Measurements from ENCODE around the gene RPGR.

RPGR gene

DNA sequence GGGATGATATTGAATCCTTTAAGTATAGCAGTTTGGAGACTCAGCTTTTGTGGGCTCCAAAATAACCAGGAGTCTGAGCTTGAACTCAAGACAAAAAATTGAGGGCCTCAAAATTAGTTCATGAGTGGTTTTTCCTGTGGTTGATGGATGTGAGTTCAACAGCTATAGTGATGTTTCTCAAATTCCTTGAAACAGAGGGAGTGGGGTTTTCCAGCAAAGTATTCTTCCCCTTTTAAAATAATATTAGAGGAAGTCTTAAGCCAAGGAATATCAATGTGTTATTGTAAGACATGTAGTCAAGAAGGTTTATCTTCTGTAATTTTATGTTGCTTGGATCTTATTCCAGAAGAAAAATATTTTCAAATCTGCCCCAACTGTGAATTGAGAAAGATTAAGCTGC, 35.7 kb upstream of the RPGR start:
- H3K27ac ChIP-seq = no peak overlapping the region
- no peak for TF ChIP-seq ZFX (IDR thresholded peaks at IDR 0.05)
- TF ChIP-seq, protein P1, sequence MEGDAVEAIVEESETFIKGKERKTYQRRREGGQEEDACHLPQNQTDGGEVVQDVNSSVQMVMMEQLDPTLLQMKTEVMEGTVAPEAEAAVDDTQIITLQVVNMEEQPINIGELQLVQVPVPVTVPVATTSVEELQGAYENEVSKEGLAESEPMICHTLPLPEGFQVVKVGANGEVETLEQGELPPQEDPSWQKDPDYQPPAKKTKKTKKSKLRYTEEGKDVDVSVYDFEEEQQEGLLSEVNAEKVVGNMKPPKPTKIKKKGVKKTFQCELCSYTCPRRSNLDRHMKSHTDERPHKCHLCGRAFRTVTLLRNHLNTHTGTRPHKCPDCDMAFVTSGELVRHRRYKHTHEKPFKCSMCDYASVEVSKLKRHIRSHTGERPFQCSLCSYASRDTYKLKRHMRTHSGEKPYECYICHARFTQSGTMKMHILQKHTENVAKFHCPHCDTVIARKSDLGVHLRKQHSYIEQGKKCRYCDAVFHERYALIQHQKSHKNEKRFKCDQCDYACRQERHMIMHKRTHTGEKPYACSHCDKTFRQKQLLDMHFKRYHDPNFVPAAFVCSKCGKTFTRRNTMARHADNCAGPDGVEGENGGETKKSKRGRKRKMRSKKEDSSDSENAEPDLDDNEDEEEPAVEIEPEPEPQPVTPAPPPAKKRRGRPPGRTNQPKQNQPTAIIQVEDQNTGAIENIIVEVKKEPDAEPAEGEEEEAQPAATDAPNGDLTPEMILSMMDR (conservative IDR thresholded peaks at IDR 0.05) = no peak

DNA sequence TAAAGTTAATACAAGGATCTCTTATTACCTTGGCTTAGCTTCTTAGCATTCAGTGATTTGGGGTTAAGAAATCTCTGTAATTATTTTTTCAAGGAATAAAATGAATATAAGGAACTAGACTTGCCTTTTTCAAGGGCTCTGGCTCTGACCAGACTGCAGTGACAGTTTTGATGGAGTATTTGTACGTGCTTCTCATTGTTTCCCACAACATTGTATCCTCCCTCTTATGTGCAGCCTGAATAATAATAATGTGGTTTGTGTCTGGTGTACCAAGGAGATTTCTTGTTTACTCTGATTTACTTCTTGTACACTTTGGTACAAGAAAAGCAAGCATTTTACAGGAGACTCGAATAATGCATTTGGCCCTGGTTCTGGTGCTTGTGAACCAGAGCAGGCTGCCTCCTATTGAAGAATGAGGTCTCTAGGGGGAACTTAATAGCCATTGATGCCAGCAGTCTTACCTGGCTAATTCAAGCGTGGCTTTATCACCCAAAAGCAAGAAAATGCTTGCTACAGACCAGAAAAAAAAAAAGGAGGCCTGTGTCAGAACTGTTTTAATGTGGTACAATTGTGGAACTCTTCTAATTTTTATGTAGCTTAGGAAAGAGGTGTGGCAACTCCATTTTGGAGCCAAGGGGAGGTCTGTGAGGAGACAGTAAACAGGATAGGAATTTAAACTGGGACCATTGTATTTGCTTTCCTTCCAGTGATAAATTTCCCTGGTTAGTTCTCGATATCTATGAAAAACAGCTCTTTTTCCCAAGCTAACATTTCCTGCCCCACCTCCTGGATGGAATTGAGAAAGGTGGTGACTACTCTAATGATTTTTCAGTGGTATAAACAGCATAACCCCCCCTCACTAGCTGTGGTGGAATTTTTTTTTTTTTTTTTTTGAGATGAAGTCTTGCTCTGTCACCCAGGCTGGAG, 30.7 kb upstream of the RPGR start:
- no peak for TF ChIP-seq ZFX (IDR thresholded peaks at IDR 0.05)
- TF ChIP-seq, protein P1 (conservative IDR thresholded peaks at IDR 0.05) = no peak
- H3K27ac ChIP-seq = no peak overlapping the region

DNA sequence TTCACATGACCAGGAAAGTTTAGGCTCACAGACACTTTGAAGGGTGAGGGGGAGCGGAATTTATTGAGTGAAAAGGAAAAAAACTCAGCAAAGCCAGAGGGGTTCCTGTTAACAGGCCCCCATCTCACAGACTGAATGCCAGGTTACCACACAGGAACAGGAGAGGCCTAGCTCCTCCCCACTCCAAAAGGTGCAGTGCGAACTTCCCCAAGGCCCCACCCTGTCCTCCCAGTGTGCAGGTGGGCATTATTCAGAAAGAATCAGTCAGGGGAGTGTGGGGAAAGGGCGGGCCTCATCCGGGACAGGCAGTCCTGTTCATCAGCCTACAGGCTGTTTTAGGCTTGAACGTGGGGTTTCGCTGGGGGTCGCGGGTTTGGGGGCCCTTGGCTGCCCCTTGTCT, 29.1 kb upstream of the RPGR start:
- no peak overlapping the region for H3K27ac ChIP-seq
- TF ChIP-seq, protein P1 (conservative IDR thresholded peaks at IDR 0.05) = no peak
- no peak for TF ChIP-seq ZFX (IDR thresholded peaks at IDR 0.05)

DNA sequence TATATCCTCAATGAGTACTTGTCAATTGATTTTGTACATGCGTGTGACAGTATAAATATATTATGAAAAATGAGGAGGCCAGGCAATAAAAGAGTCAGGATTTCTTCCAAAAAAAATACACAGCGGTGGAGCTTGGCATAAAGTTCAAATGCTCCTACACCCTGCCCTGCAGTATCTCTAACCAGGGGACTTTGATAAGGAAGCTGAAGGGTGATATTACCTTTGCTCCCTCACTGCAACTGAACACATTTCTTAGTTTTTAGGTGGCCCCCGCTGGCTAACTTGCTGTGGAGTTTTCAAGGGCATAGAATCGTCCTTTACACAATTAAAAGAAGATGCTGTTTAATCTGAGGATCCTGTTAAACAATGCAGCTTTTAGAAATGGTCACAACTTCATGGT, 25.1 kb upstream of the RPGR start, which contains the start of gene OTC:
OTC (plus strand) TSS at position 243 of the 400 bp plus-strand sequence; CDS start at position 336, 93 bp downstream.
- TF ChIP-seq, protein P1 (conservative IDR thresholded peaks at IDR 0.05) = no peak
- no peak for TF ChIP-seq ZFX (IDR thresholded peaks at IDR 0.05)
- H3K27ac ChIP-seq = no peak within 1 kb of the TSS

DNA sequence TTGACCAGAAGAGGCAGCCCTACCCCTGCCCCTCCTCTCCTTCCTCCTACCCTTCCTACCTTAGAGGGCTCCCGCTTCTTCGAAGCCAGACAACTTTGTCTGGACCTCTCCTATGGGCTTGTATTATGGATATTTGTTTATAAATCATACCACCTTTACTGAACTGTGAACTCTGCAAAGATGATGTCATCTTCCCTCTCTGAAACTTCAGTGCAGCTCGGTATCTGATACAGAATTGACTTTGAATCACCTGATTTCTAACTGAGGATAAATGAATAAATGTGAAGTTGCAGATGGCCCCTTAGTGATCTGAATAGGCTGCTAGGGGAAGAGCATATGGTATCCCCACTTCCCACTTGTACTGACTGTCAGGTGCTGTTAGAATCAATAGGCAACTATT, 24.0 kb upstream of the RPGR start:
- TF ChIP-seq, protein P1 (conservative IDR thresholded peaks at IDR 0.05) = no peak
- TF ChIP-seq ZFX (IDR thresholded peaks at IDR 0.05) = no peak
- no peak overlapping the region for H3K27ac ChIP-seq

DNA sequence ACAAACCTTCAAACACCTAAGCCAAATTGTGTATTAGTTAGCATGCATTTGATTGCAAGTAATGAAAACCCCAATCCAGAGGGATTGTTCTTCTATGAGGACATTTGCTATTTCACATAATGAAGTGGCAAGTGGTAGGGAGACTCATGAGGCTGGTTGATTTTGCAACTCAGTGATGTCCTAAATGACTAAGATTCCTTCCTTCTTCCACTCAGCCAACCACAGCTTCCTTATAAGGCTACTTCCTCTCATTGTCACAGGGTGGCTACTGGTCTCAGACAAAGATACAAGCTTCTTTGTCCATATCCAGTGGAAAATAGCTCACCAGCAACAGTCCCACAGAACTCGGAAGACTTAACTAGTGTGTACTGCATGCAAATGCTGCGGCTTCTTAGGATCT, 19.8 kb upstream of the RPGR start:
- TF ChIP-seq ZFX (IDR thresholded peaks at IDR 0.05) = no peak
- TF ChIP-seq, protein P1 (conservative IDR thresholded peaks at IDR 0.05) = no peak
- H3K27ac ChIP-seq = no peak overlapping the region

DNA sequence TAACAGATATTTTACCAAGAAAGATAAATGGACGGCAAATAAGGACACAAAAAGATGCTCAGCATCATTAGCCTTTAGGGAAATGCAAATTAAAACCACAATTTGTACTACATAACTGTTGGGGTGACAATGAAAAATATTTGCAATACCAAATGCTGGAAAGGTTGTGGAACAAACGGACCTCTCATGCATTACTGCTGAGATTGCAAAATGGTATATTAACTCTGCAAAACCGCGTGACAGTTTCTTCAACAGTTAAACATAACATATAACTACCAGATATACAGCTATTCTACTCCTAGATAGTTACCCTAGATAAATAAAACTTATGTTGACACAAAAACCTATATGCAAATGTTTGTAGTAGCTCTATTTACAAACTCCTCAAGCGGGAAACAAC, 18.8 kb upstream of the RPGR start:
- H3K27ac ChIP-seq = no peak overlapping the region
- no peak for TF ChIP-seq ZFX (IDR thresholded peaks at IDR 0.05)
- TF ChIP-seq, protein P1 (conservative IDR thresholded peaks at IDR 0.05) = no peak

Measured in C4-2B (cell line).